GM19328 (cell line): ENCODE results near the gene RNF41.
"Not testable (repeated sequence)": the region's sequence is repeated elsewhere in the genome, so short reads cannot be mapped to it uniquely, and the experiment has no call there.

Experiments
- ATAC-seq: cut with Tn5 transposase; IDR thresholded peaks from one replicate; pipeline ENCODE4 v1.9.1; 2021; ENCODE audit warnings: mild to moderate bottlenecking, moderate library complexity; ENCODE audit not compliant: unreplicated experiment

The RNF41 gene

GRCh38 chr12:56172839-56173238, 48.9 kb downstream of the RNF41 start:
- ATAC-seq: no peak

GRCh38 chr12:56169229-56169759, 52.4 kb downstream of the RNF41 start:
- no peak for ATAC-seq

DNA sequence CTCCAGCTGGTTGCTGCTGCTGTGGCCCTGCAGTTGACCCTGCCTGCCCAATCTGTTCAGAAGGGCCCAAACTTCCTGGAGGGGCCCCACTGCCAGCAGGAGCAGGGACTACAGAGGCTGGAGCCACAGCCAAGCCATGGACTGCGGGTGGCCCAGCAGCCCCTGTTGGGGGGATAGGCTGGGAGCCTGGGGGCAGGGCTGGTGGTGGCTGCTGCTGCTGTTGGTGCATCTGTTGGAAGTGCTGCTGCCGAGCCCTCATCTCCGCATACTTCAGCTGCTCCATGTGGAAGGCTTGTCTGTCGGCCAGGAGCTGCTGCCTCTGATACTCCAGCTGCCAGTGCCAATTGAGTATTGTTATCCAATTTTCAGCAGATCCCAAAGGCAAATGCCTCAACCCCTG, 56.4 kb downstream of the RNF41 start:
- no peak for ATAC-seq

- ATAC-seq: no peak
These were observed 57.4 kb downstream of the RNF41 start for GRCh38 chr12:56164345-56164729.

- ATAC-seq: no peak
These were observed 58.0 kb downstream of the RNF41 start for GRCh38 chr12:56163533-56164344.

DNA sequence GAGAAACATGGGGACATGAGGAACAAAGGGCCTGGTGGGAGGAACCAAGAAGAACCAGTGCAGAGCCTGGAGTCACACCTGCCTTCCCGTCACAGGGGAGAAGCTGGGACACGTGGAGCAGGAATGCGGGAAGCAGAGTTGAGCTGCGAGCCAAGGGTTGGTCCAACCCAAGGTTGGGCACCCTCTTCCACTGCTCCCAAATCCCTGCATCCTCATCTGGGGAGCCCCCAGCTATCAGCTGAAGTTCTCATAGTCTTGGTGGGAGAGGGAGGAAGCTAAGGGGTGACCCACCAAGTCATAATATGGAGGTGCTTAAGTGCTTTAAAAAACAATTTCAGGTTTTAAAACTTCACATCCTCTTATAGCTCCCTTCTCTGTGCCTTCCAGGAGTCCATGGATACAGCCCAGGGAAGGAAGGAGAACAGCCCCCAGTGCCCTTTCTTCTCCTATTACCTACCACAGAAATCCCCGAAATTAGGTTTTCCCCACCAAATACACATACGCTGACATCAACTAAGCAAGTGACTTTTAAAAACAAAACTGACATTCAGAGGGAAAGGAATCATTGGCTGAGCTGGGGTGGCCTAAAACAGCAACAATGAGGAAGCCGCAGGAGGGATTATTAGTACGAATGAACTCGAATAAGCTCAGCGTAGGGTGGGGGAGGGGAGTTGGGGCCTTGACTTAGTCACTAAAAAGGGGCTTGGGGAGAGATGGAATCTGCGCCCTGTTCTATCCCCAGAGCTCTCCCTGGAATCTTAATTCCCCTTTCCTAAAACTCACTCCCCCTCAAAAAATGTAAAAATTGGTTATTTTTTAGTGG, 59.0 kb downstream of the RNF41 start:
- ATAC-seq: no peak

- ATAC-seq: no peak
These were observed 59.9 kb downstream of the RNF41 start for GRCh38 chr12:56161690-56162351.

DNA sequence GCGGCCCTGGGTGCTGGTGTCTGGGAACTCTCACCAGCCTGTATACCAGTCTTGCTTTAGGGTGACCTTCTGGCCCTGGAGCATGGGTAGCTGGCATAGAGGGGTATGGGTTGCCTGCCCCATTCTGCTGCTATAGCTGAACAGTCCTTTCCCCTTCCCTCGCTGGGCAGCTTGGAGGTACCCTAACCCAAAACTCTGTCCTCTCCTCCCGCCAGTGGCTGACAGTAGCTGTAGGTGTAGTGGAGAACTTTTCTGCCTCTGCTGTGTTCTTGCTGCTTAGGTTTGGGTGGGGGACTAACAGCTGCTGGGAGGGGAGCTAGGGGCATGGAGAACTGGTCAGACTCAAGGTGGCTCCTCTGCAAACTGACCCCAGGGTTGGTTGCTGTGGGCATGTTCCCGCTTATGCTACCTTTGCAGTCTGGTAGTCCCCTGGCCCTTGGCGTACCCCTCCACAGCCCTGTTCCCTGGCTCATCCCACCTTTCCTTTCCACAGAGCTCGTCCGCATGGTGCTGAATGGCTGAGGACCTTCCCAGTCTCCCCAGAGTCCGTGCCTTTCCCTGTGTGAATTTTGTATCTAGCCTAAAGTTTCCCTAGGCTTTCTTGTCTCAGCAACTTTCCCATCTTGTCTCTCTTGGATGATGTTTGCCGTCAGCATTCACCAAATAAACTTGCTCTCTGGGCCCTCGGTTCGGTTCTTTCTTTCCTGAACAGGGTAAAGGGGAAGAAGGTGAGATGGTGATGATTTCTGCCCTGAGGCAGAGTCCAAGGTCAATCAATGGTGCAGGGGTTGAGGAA, 60.6 kb downstream of the RNF41 start:
- ATAC-seq: no peak

GRCh38 chr12:56160193-56160763, 61.4 kb downstream of the RNF41 start:
- no peak for ATAC-seq

DNA sequence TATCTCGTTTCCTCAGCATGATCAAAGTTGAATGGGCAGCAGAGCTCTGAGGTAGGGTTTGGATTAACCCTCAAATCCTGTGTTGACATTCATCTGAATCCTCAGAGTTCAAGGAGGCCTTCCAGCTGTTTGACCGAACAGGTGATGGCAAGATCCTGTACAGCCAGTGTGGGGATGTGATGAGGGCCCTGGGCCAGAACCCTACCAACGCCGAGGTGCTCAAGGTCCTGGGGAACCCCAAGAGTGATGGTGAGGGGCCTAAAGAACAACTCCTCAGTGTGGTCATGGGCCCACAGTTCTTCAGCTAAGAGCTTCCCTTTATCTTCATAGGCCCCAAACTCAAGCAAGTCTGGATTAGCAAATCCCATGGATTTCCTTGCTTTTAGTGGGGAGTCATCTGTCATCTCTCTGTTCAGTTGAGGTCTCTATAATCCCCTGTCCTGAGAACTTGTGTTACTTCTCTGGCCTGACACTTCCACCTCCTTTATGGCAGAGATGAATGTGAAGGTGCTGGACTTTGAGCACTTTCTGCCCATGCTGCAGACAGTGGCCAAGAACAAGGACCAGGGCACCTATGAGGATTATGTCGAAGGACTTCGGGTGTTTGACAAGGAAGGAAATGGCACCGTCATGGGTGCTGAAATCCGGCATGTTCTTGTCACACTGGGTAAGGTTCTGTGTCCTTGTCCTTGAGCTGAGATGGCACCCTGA, 62.1 kb downstream of the RNF41 start:
- ATAC-seq: no peak

DNA sequence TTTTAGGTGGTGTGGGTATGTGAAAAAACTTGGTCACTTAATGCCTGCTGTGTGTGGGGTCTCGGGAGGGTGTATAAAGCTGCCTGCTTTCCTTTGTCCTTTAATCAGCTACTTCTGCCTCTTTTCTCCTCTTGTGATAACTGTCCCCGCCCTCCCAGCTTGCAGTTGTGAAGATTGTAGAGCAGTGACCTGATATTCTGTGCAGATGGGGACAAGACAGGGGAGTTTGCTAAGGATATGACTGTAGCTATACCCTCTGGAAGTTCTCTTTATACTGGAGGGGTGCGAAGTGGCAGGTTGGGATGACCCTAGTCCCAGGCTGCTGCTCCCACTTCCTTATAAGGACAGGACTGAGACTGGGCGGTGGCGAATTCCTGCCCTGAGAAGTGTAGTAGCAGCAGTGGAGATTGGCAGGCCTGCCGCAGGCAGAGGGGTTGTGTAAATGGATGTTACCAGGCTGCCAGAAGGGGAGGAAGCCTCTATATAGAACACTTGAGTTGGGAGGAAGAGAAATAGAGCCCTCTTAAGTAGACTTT, 62.7 kb downstream of the RNF41 start:
- ATAC-seq: no peak

DNA sequence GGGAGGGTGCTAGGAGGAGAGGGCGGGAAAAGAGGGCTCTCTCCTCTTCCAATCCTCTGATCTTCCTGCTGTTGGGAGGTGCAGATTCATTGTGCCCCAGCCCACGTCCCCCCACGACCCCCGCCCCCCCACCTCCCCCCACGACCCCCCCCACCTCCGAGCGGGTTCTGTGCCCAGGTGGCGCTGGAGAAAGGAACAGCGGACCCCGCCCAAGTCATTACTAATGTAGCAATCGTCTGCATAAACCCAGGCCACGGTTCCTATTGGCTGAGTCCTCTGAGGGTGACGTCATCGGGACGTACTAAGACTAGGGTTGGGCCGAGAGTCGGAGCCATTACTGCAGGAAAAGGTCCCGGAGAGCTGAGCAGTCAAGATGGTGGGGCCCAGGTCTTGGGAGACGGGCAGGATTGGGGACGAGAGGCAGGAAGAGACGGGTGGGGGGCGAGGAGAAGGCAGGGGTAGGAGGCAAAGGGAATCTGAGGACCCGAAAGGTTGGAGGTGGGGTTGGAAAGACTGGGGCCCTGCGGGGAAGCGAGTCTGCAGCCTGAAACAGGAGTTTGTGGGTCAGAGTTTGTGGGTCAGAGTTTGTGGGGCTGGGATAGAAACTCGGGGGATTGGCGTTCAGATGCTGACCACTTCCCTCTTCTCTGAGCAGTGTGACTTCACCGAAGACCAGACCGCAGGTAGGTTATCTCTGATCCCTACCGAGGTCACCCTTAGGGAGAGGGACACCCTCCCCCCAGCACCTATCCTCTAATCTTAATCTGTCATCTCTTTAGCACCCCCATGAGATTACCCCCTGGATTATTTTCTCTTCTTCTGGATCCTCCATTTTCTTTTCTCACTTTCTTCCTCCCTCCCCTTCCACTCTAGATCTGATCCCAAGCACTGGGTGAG, 63.4 kb downstream of the RNF41 start, which contains the start of gene MYL6:
TSS of gene MYL6 (plus strand) at position 331 of the 897 bp plus-strand sequence. CDS start at position 374, 43 bp downstream.
- ATAC-seq: peak; percentile 81

GRCh38 chr12:56157201-56158028, 64.3 kb downstream of the RNF41 start:
- peak; percentile 30 for ATAC-seq

DNA sequence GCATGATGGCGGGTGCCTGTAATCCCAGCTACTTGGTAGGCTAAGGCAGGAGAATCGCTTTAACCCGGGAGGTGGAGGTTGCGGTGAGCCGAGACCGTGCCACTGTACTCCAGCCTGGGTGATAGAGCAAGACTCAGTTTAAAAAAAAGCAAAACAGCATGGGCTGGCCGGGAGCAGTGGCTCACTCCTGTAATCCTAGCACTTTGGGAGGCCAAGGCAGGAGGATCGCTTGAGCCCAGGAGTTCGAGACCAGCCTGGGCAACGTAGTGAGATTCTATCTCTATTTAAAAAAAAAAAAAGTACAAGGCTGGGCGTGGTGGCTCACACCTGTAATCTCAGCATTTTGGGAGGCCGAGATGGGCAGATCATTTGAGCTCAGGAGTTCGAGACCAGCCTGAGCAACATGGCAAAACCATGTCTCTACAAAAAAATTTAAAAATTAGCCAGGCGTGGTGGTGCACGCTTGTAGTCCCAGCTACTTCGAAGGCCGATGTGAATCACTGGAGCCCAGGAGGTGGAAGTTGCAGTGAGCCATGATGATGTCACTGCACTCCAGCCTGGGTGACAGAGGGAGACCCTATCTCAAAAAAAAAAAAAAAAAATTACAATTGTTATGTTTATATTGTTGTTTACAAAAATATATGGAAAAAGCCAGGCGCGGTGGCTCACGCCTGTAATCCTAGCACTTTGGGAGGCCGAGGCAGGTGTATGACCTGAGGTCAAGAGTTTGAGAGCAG, 65.1 kb downstream of the RNF41 start:
- ATAC-seq: not testable (repeated sequence)

DNA sequence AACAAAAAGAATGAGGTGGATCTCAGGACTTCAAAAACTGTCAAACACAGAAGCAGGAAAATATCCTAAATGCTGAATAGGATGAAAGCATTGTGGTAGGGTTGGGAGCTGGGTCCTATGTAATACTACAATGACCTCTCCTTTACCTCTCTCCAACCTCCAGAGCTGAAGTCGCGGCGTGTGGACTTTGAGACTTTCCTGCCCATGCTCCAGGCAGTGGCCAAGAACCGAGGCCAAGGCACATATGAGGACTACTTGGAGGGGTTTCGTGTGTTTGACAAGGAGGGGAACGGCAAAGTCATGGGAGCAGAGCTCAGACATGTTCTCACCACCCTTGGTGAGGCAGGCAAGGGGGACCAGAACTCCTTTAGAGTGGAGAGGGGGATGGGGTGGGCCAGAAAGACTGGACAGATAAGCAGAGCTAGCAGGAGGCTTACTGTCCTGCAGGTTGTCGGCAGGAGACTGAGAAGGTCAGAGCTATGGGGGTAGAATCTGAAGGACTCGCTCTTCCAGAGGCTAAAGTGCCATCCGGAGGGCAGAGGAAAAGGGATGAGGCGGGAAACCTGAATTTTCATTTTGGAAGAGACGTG, 66.4 kb downstream of the RNF41 start:
- ATAC-seq: no peak

DNA sequence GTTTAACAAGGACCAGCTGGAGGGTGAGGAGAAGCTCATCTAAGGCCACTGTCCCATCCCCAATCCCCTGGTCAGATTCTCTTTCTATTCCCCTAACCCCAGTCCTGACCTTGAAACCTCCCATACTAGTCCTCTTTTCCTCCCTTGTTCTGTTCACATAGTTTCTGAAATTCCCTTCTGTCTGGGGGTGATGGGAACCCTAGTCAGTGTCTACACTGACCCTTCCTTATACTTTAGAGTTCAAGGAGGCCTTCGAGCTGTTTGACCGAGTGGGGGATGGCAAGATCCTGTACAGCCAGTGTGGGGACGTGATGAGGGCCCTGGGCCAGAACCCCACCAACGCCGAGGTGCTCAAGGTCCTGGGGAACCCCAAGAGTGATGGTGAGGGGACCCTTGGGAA, 66.9 kb downstream of the RNF41 start:
- no peak for ATAC-seq
